Ishikawa (cell line): ENCODE measurements around the gene TMEM14A.

Experiments
- CEBPB ChIP-seq: IDR thresholded peaks from 2 replicates; pipeline ENCODE4 v1.6.1; 2012
- CREB1 ChIP-seq: IDR thresholded peaks from 2 replicates; pipeline ENCODE4 v1.6.1; 2012; ENCODE audit warnings: low read depth
- EGR1 ChIP-seq: IDR thresholded peaks from 2 replicates; pipeline ENCODE4 v1.6.1; 2012
- EP300 ChIP-seq: IDR thresholded peaks from 2 replicates; pipeline ENCODE4 v1.6.1; 2012; ENCODE audit warnings: borderline replicate concordance
- FOXM1 ChIP-seq: IDR thresholded peaks from 2 replicates; pipeline ENCODE4 v1.6.1; 2012; ENCODE audit warnings: low read depth, borderline replicate concordance
- NFIC ChIP-seq: IDR thresholded peaks from 2 replicates; pipeline ENCODE4 v1.6.1; 2012
- RAD21 ChIP-seq: IDR thresholded peaks from 2 replicates; pipeline ENCODE4 v1.6.1; 2012; ENCODE audit warnings: low read depth
- TAF1 ChIP-seq: IDR thresholded peaks from 2 replicates; pipeline ENCODE4 v1.6.1; 2012; ENCODE audit warnings: low read depth, mild to moderate bottlenecking
- YY1 ChIP-seq: IDR thresholded peaks from 2 replicates; pipeline ENCODE4 v1.6.1; 2012; ENCODE audit warnings: low read depth
- ZBTB7A ChIP-seq: IDR thresholded peaks from 2 replicates; pipeline ENCODE4 v1.6.1; 2012; ENCODE audit warnings: low read depth
- TF ChIP-seq, protein P1 (sequence below): IDR thresholded peaks from 2 replicates; pipeline ENCODE4 v1.6.1; 2012
- TF ChIP-seq, protein P2 (sequence below): IDR thresholded peaks from 2 replicates; pipeline ENCODE4 v1.6.1; 2012; ENCODE audit warnings: low read depth, mild to moderate bottlenecking

DNA sequence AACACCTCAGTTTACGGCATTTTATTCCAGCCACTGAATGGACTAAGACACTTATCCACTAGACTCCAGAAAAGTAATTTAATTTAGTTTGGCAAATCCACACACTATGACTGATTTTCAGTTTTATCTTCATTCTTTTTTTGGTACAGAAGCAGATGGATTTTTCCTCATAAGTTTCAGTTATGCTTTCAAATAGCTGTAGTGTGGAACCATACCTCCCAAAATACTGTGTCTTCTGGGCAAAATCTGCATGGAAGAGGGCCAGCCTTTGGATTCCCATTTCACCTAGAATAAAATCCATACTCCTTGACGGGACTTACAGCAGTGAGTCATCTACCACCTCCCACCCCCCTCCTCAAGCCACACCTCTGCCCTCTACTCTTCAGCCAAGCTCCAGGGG is 49.4 kb downstream of the TMEM14A start:
- TF ChIP-seq EP300 (no peak), ZBTB7A (no peak), CREB1 (no peak), NFIC (no peak), RAD21 (no peak), YY1 (no peak), FOXM1 (no peak), CEBPB (no peak), EGR1 (no peak), TAF1 (no peak)
- TF ChIP-seq, protein P1, sequence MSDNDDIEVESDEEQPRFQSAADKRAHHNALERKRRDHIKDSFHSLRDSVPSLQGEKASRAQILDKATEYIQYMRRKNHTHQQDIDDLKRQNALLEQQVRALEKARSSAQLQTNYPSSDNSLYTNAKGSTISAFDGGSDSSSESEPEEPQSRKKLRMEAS, result no peak
- TF ChIP-seq, protein P2, sequence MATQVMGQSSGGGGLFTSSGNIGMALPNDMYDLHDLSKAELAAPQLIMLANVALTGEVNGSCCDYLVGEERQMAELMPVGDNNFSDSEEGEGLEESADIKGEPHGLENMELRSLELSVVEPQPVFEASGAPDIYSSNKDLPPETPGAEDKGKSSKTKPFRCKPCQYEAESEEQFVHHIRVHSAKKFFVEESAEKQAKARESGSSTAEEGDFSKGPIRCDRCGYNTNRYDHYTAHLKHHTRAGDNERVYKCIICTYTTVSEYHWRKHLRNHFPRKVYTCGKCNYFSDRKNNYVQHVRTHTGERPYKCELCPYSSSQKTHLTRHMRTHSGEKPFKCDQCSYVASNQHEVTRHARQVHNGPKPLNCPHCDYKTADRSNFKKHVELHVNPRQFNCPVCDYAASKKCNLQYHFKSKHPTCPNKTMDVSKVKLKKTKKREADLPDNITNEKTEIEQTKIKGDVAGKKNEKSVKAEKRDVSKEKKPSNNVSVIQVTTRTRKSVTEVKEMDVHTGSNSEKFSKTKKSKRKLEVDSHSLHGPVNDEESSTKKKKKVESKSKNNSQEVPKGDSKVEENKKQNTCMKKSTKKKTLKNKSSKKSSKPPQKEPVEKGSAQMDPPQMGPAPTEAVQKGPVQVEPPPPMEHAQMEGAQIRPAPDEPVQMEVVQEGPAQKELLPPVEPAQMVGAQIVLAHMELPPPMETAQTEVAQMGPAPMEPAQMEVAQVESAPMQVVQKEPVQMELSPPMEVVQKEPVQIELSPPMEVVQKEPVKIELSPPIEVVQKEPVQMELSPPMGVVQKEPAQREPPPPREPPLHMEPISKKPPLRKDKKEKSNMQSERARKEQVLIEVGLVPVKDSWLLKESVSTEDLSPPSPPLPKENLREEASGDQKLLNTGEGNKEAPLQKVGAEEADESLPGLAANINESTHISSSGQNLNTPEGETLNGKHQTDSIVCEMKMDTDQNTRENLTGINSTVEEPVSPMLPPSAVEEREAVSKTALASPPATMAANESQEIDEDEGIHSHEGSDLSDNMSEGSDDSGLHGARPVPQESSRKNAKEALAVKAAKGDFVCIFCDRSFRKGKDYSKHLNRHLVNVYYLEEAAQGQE, result no peak
